ENCODE results near the gene OR7G1. TPM values are rescaled to one million over a fixed set of nuclear protein-coding genes. Genes with fewer than 3 reads are reported as not detected.

The OR7G1 gene
- polyA plus RNA-seq, 1 donor (not counting 4 experiments of a cell fraction or from before 2014, with no cell fraction given): not detected

- no peaks in the 10 kb centered on the region for H3K79me2 ChIP-seq (ENCODE audit: control insufficient read depth, insufficient read depth, low read length)
- H3K9me1 ChIP-seq (ENCODE audit: control insufficient read depth, extremely low read depth, insufficient read depth, low read length): no peaks in the 10 kb centered on the region
- H2AFZ ChIP-seq (ENCODE audit: control insufficient read depth, low read length): no peak overlapping the region
- H3K9ac ChIP-seq (ENCODE audit: control insufficient read depth, extremely low read depth, insufficient read depth, low read length): no peak overlapping the region
- DNase-seq (ENCODE audit: low read depth, low spot score) (no peak), FAIRE-seq (no peak)
- no peaks in the 10 kb centered on the region for H3K9me3 ChIP-seq (ENCODE audit: control insufficient read depth, low read depth, low read length)
- no peak overlapping the region for H3K4me2 ChIP-seq (ENCODE audit: control insufficient read depth, extremely low read depth, insufficient read depth, low read depth, low read length)
- no peak for TF ChIP-seq CTCF (optimal IDR thresholded peaks at IDR 0.05 in 1 of 3, IDR thresholded peaks at IDR 0.05 in 1 of 3, conservative IDR thresholded peaks at IDR 0.05 in 1 of 3; ENCODE audit: extremely low read depth in 1 of 3, insufficient read depth in 2 of 3, low read length in 3 of 3)
- H3K4me1 ChIP-seq (ENCODE audit: control insufficient read depth, extremely low read depth, insufficient read depth, low read length): peaks cover 4% of the 10 kb centered on the region
- no peak overlapping the region for H3K27ac ChIP-seq (ENCODE audit: control insufficient read depth, insufficient read depth, low read length)
- no peaks in the 10 kb centered on the region for H3K27me3 ChIP-seq (ENCODE audit: control insufficient read depth, extremely low read depth, insufficient read depth, low read length)
- dilution Hi-C loops (cut with MboI; ENCODE audit: extremely low pct_ligation_motif_present, low sequenced_read_pairs): no loop called here
- H4K20me1 ChIP-seq (ENCODE audit: control insufficient read depth, extremely low read depth, insufficient read depth, low read length): no peaks in the 10 kb centered on the region
- H3K4me3 ChIP-seq (ENCODE audit: control insufficient read depth in 2 of 3, extremely low read depth in 1 of 3, insufficient read depth in 2 of 3, low read depth in 1 of 3, low read length in 3 of 3): no peak overlapping the region
- H3K36me3 ChIP-seq (ENCODE audit: control insufficient read depth in 2 of 2, extremely low read depth in 1 of 2, insufficient read depth in 2 of 2, low read length in 2 of 2): no peaks in the 10 kb centered on the region
Measured at GRCh38 chr19:9132422-9132821, 16.9 kb upstream of the OR7G1 start.

- no peaks in the 10 kb centered on the region for H3K79me2 ChIP-seq (ENCODE audit: control insufficient read depth, insufficient read depth, low read length)
- H3K9ac ChIP-seq (ENCODE audit: control insufficient read depth, extremely low read depth, insufficient read depth, low read length): no peak overlapping the region
- no peaks in the 10 kb centered on the region for H3K27me3 ChIP-seq (ENCODE audit: control insufficient read depth, extremely low read depth, insufficient read depth, low read length)
- H3K9me1 ChIP-seq (ENCODE audit: control insufficient read depth, extremely low read depth, insufficient read depth, low read length): no peaks in the 10 kb centered on the region
- no peak for DNase-seq (ENCODE audit: low read depth, low spot score)
- H3K36me3 ChIP-seq (ENCODE audit: control insufficient read depth in 2 of 2, extremely low read depth in 1 of 2, insufficient read depth in 2 of 2, low read length in 2 of 2): no peaks in the 10 kb centered on the region
- H2AFZ ChIP-seq (ENCODE audit: control insufficient read depth, low read length): no peak overlapping the region
- FAIRE-seq: no peak
- dilution Hi-C loops (cut with MboI; ENCODE audit: extremely low pct_ligation_motif_present, low sequenced_read_pairs): no loop called here
- no peaks in the 10 kb centered on the region for H4K20me1 ChIP-seq (ENCODE audit: control insufficient read depth, extremely low read depth, insufficient read depth, low read length)
- H3K27ac ChIP-seq (ENCODE audit: control insufficient read depth, insufficient read depth, low read length): no peak overlapping the region
- H3K9me3 ChIP-seq (ENCODE audit: control insufficient read depth, low read depth, low read length): no peaks in the 10 kb centered on the region
- peaks cover 4% of the 10 kb centered on the region for H3K4me1 ChIP-seq (ENCODE audit: control insufficient read depth, extremely low read depth, insufficient read depth, low read length)
- no peak for TF ChIP-seq EZH2 (IDR thresholded peaks at IDR 0.05; ENCODE audit: low read length)
- no peak overlapping the region for H3K4me3 ChIP-seq (ENCODE audit: control insufficient read depth in 2 of 3, extremely low read depth in 1 of 3, insufficient read depth in 2 of 3, low read depth in 1 of 3, low read length in 3 of 3)
- no peak overlapping the region for H3K4me2 ChIP-seq (ENCODE audit: control insufficient read depth, extremely low read depth, insufficient read depth, low read depth, low read length)
Measured at GRCh38 chr19:9130965-9131364, 15.4 kb upstream of the OR7G1 start.

- Histone ChIP-seq H3K4me3 (ENCODE audit: control insufficient read depth in 2 of 3, extremely low read depth in 1 of 3, insufficient read depth in 2 of 3, low read depth in 1 of 3, low read length in 3 of 3) (no peak overlapping the region), H3K27me3 (ENCODE audit: control insufficient read depth, extremely low read depth, insufficient read depth, low read length) (no peaks in the 10 kb centered on the region), H3K4me1 (ENCODE audit: control insufficient read depth, extremely low read depth, insufficient read depth, low read length) (peaks cover 4% of the 10 kb centered on the region), H4K20me1 (ENCODE audit: control insufficient read depth, extremely low read depth, insufficient read depth, low read length) (no peaks in the 10 kb centered on the region), H3K79me2 (ENCODE audit: control insufficient read depth, insufficient read depth, low read length) (no peaks in the 10 kb centered on the region), H2AFZ (ENCODE audit: control insufficient read depth, low read length) (no peak overlapping the region), H3K9ac (ENCODE audit: control insufficient read depth, extremely low read depth, insufficient read depth, low read length) (no peak overlapping the region), H3K4me2 (ENCODE audit: control insufficient read depth, extremely low read depth, insufficient read depth, low read depth, low read length) (no peak overlapping the region), H3K9me3 (ENCODE audit: control insufficient read depth, low read depth, low read length) (no peaks in the 10 kb centered on the region), H3K9me1 (ENCODE audit: control insufficient read depth, extremely low read depth, insufficient read depth, low read length) (no peaks in the 10 kb centered on the region), H3K27ac (ENCODE audit: control insufficient read depth, insufficient read depth, low read length) (no peak overlapping the region), H3K36me3 (ENCODE audit: control insufficient read depth in 2 of 2, extremely low read depth in 1 of 2, insufficient read depth in 2 of 2, low read length in 2 of 2) (no peaks in the 10 kb centered on the region)
- no peak for DNase-seq (ENCODE audit: low read depth, low spot score)
- dilution Hi-C loops (cut with MboI; ENCODE audit: extremely low pct_ligation_motif_present, low sequenced_read_pairs): no loop called here
- no peak for FAIRE-seq
- no peak for TF ChIP-seq EZH2 (IDR thresholded peaks at IDR 0.05; ENCODE audit: low read length)
- no peak for TF ChIP-seq CTCF (optimal IDR thresholded peaks at IDR 0.05 in 1 of 3, IDR thresholded peaks at IDR 0.05 in 1 of 3, conservative IDR thresholded peaks at IDR 0.05 in 1 of 3; ENCODE audit: extremely low read depth in 1 of 3, insufficient read depth in 2 of 3, low read length in 3 of 3)
Measured at GRCh38 chr19:9128171-9128570, 12.6 kb upstream of the OR7G1 start.
